Tibial artery (tissue), 4 donors: Measurements from ENCODE around the gene INPP4B.

Experiments
- DNase-seq, 2 donors: peaks; one replicate each; pipeline ENCODE4 v3.0.0-alpha.2; 2019
- H3K27ac ChIP-seq, 2 donors: fragments of 200-600 bp; sonication (generic) in 1 of 2; 1 replicate in 1 of 2; 2 replicates in 1 of 2; pipeline ENCODE4 v1.5.1; 2018 to 2019; ENCODE audit warnings: mild to moderate bottlenecking in 1 of 2
- H3K27me3 ChIP-seq, 2 donors: fragments of 200-600 bp; sonication (generic) in 1 of 2; one replicate each; pipeline versions ENCODE4 v1.5.1 to v1.6.0; 2016 to 2019
- H3K36me3 ChIP-seq, 3 donors: fragments of 200-600 bp; sonication (generic) in 2 of 3; one replicate each; pipeline ENCODE4 v1.5.1; 2016 to 2019; ENCODE audit warnings: mild to moderate bottlenecking in 2 of 3
- H3K4me1 ChIP-seq, 4 donors: fragments of 200-600 bp; sonication (generic) in 2 of 4; 1 replicate in 3 of 4; 2 replicates in 1 of 4; pipeline ENCODE4 v1.5.1; 2016 to 2019
- H3K4me3 ChIP-seq, 2 donors: fragments of 200-600 bp; sonication (generic) in 1 of 2; 1 replicate in 1 of 2; 2 replicates in 1 of 2; pipeline ENCODE4 v1.5.1; 2018 to 2019; ENCODE audit warnings: mild to moderate bottlenecking in 2 of 2
- H3K9me3 ChIP-seq, 3 donors: fragments of 200-600 bp; sonication (generic) in 1 of 3; one replicate each; pipeline ENCODE4 v1.5.1; 2016 to 2019
- CTCF ChIP-seq, 2 experiments: fragments of 200-600 bp in 1 of 2; fragments of 450-650 bp in 1 of 2; IDR thresholded peaks; one replicate each; pipeline ENCODE4 v1.5.1; 2017 to 2019; ENCODE audit warnings: antibody characterized with exemption in 2 of 2, mild to moderate bottlenecking in 1 of 2, moderate library complexity in 1 of 2
- intact Hi-C: fragments of 100-400 bp; cut with DNase I; formaldehyde crosslinking; loops from one replicate; pipeline ENCODE4 v1.15.0; 2023; ENCODE audit warnings: low total_unique reads

Gene INPP4B

GRCh38 chr4:142142366-142143054, 703.6 kb downstream of the INPP4B start:
- Histone ChIP-seq H3K27ac (no peak overlapping the region), H3K9me3 (no peaks in the 10 kb centered on the region), H3K36me3 (peaks cover 0 to 4% (median 0%) of the 10 kb centered on the region in 3 donors), H3K4me3 (no peak overlapping the region), H3K4me1 (no peaks in the 10 kb centered on the region), H3K27me3 (no peaks in the 10 kb centered on the region)
- TF ChIP-seq CTCF (IDR thresholded peaks at IDR 0.05): no peak
- intact Hi-C loops: no loop called here
- DNase-seq: no peak

- no peaks in the 10 kb centered on the region for H3K4me1 ChIP-seq
- no peaks in the 10 kb centered on the region for H3K27me3 ChIP-seq
- H3K9me3 ChIP-seq: no peaks in the 10 kb centered on the region
- no peak for DNase-seq
- H3K27ac ChIP-seq: no peak overlapping the region
- no peak for TF ChIP-seq CTCF (IDR thresholded peaks at IDR 0.05)
- H3K4me3 ChIP-seq: no peak overlapping the region
- H3K36me3 ChIP-seq: peaks cover 0 to 4% (median 0%) of the 10 kb centered on the region in 3 donors
- intact Hi-C loops: no loop called here
These were observed 704.9 kb downstream of the INPP4B start for GRCh38 chr4:142141224-142141623.

GRCh38 chr4:142130666-142131065, 715.4 kb downstream of the INPP4B start:
- peaks cover 0 to 29% (median 5%) of the 10 kb centered on the region in 4 donors for H3K4me1 ChIP-seq
- no peaks in the 10 kb centered on the region for H3K9me3 ChIP-seq
- H3K27me3 ChIP-seq: no peaks in the 10 kb centered on the region
- no peak for DNase-seq
- H3K4me3 ChIP-seq: no peak overlapping the region
- intact Hi-C loops: no loop called here
- no peaks in the 10 kb centered on the region for H3K36me3 ChIP-seq
- no peak for TF ChIP-seq CTCF (IDR thresholded peaks at IDR 0.05)
- peak overlapping the region in 1 of 2 donors; percentile 29 for H3K27ac ChIP-seq

- peak overlapping the region in 1 of 2 donors; percentile 29 for H3K27ac ChIP-seq
These were observed 716.2 kb downstream of the INPP4B start for GRCh38 chr4:142129931-142130330.

GRCh38 chr4:142129473-142129872, 716.6 kb downstream of the INPP4B start:
- no peak for TF ChIP-seq CTCF (IDR thresholded peaks at IDR 0.05)
- no peaks in the 10 kb centered on the region for H3K9me3 ChIP-seq
- intact Hi-C loops: loop anchor here (5.0 kb wide), 1 partner anchor 718 kb away; the partner anchor contains the start of gene INPP4B
- H3K4me3 ChIP-seq: no peak overlapping the region
- H3K4me1 ChIP-seq: peaks cover 0 to 29% (median 5%) of the 10 kb centered on the region in 4 donors
- no peaks in the 10 kb centered on the region for H3K27me3 ChIP-seq
- no peak overlapping the region for H3K27ac ChIP-seq
- H3K36me3 ChIP-seq: no peaks in the 10 kb centered on the region
- no peak for DNase-seq

More at GRCh38 chr4:142129931-142130330, 716.2 kb downstream of the INPP4B start:
- no peak for TF ChIP-seq CTCF (IDR thresholded peaks at IDR 0.05)
- Histone ChIP-seq H3K9me3 (no peaks in the 10 kb centered on the region), H3K4me1 (peaks cover 0 to 29% (median 5%) of the 10 kb centered on the region in 4 donors), H3K4me3 (no peak overlapping the region), H3K27me3 (no peaks in the 10 kb centered on the region), H3K36me3 (no peaks in the 10 kb centered on the region)
- intact Hi-C loops: loop anchor here (5.0 kb wide), 1 partner anchor 717 kb away; the partner anchor contains the start of gene INPP4B
- no peak for DNase-seq
